K562 (cell line): Measurements from ENCODE around the gene EYA2. TPM values are rescaled to one million over a fixed set of nuclear protein-coding genes. Genes with fewer than 3 reads are reported as not detected.

Source experiments
- ATAC-seq: fragments of 200-7000 bp; cut with Tn5 transposase; 3 replicates; pipeline ENCODE4 v1.9.1; 2020; ENCODE audit warnings: moderate library complexity
- BruUV-seq: library from RNA; stranded (reverse); fragments of 400-500 nt; replicated peaks from 2 replicates; lab custom pipeline; 2021; lab: Mats Ljungman, UMichigan
- CTCF ChIA-PET: fragments of 300-600 bp; formaldehyde crosslinking; extraction: SDS; loops from one replicate; lab custom pipeline; 2021; ENCODE audit warnings: low intra/inter-chr PET ratio; lab: Yijun Ruan, JAX
- POLR2A ChIA-PET: fragments of 300-600, 350-650 bp; sonication (Branson Sonifier 250); formaldehyde crosslinking; extraction: SDS; loops from one replicate; lab custom pipeline; 2021; ENCODE audit warnings: antibody characterized with exemption, inconsistent platforms; lab: Yijun Ruan, JAX
- DNase-seq, 4 experiments: peaks; one replicate each; pipeline versions ENCODE4 v3.0.0 to v3.0.0-alpha.2; 2011 to 2018; ENCODE audit warnings: low spot score in 3 of 4, mixed read lengths in 3 of 4; ENCODE audit errors: extremely low read depth in 1 of 4
- FAIRE-seq: peaks from 2 replicates; lab custom pipeline; 2011; peaks lifted over from hg19 to GRCh38; lab: Jason Lieb, UNC
- H2AFZ ChIP-seq: 2 replicates; pipeline ENCODE4 v1.6.0; 2011; ENCODE audit warnings: low read depth, low read length, control low read depth, inconsistent platforms
- H3K27ac ChIP-seq: fragments of 200-600 bp; 3 replicates; pipeline ENCODE4 v1.8.0; 2011; ENCODE audit warnings: low read depth, mild to moderate bottlenecking, control low read depth, inconsistent platforms, low read length, moderate library complexity, mixed read lengths; ENCODE audit errors: extremely low read depth
- H3K27me3 ChIP-seq, 2 experiments: fragments of 300-600 bp in 1 of 2; 2 replicates in 1 of 2; 3 replicates in 1 of 2; pipeline versions ENCODE4 v1.6.0 to v1.8.0; 2011; ENCODE audit warnings: inconsistent platforms in 2 of 2, low read length in 2 of 2, mild to moderate bottlenecking in 1 of 2, mixed read lengths in 1 of 2, moderate library complexity in 1 of 2; ENCODE audit not compliant: control insufficient read depth in 2 of 2, insufficient read depth in 2 of 2
- H3K36me3 ChIP-seq: fragments of 300-600 bp; 3 replicates; pipeline ENCODE4 v1.8.0; 2011; ENCODE audit warnings: mild to moderate bottlenecking, low read length, inconsistent platforms; ENCODE audit not compliant: control insufficient read depth, insufficient read depth
- H3K4me1 ChIP-seq, 2 experiments: fragments of 200-600 bp in 1 of 2; replicated peaks in 1 of 2; 2 replicates in 1 of 2; 3 replicates in 1 of 2; pipeline versions ENCODE4 v1.5.1 to v1.8.0; 2011; ENCODE audit warnings: inconsistent platforms in 2 of 2, low read length in 2 of 2, mild to moderate bottlenecking in 1 of 2, mixed read lengths in 1 of 2, moderate library complexity in 1 of 2; ENCODE audit not compliant: control insufficient read depth in 2 of 2, insufficient read depth in 2 of 2
- H3K4me2 ChIP-seq: 2 replicates; pipeline ENCODE4 v1.6.1; 2011; ENCODE audit warnings: low read length, control low read depth, inconsistent platforms, mixed read lengths; ENCODE audit not compliant: insufficient read depth
- H3K4me3 ChIP-seq: fragments of 200-600 bp; sonication (generic), shearing (Covaris generic); 2 replicates; pipeline ENCODE4 v1.5.1; 2016; ENCODE audit warnings: control low read depth, inconsistent platforms
- H3K79me2 ChIP-seq: fragments of 200-600 bp; 3 replicates; pipeline ENCODE4 v1.8.0; 2011; ENCODE audit warnings: low read length, inconsistent platforms; ENCODE audit not compliant: control insufficient read depth, insufficient read depth
- H3K9ac ChIP-seq, 2 experiments: 2 replicates each; pipeline versions ENCODE4 v1.6.0 to v1.6.1; 2011; ENCODE audit warnings: low read depth in 2 of 2, low read length in 2 of 2, control low read depth in 1 of 2, inconsistent platforms in 1 of 2, mild to moderate bottlenecking in 1 of 2, mixed read lengths in 1 of 2; ENCODE audit not compliant: insufficient read depth in 1 of 2
- H3K9me1 ChIP-seq: one replicate; pipeline ENCODE4 v1.6.0; 2011; ENCODE audit warnings: inconsistent platforms, mild to moderate bottlenecking, low read length, moderate library complexity; ENCODE audit not compliant: control insufficient read depth, insufficient read depth
- H3K9me3 ChIP-seq: replicated peaks from 2 replicates; pipeline ENCODE4 v1.5.1; 2011; ENCODE audit warnings: low read depth, low read length, inconsistent platforms; ENCODE audit not compliant: control insufficient read depth, insufficient read depth
- H4K20me1 ChIP-seq: replicated peaks from 2 replicates; pipeline ENCODE4 v1.6.1; 2011; ENCODE audit warnings: low read length, inconsistent platforms, mixed read lengths; ENCODE audit not compliant: control insufficient read depth, insufficient read depth
- CCAR2 ChIP-seq: fragments of 200-400 bp; formaldehyde crosslinking; IDR thresholded peaks from 2 replicates; pipeline ENCODE4 v1.6.1; 2017; ENCODE audit warnings: mild to moderate bottlenecking, low read depth, low read length
- DNMT1 ChIP-seq: fragments of 450-650 bp; IDR thresholded peaks from 2 replicates; pipeline ENCODE4 v1.6.1; 2016; ENCODE audit warnings: antibody characterized with exemption, mild to moderate bottlenecking
- HNRNPK ChIP-seq: fragments of 200-400 bp; formaldehyde crosslinking; IDR thresholded peaks from one replicate; pipeline ENCODE4 v1.6.1; 2018; ENCODE audit warnings: mild to moderate bottlenecking, low read depth, low read length; ENCODE audit not compliant: poor library complexity, severe bottlenecking
- JUN ChIP-seq, 2 experiments: sonication (generic) in 1 of 2; formaldehyde crosslinking in 1 of 2; IDR thresholded peaks; 2 replicates each; pipeline versions ENCODE4 v1.6.1 to v1.8.0; 2012 to 2022; ENCODE audit warnings: borderline replicate concordance in 2 of 2, mild to moderate bottlenecking in 2 of 2, improper control_type of control experiment in 1 of 2, low read depth in 1 of 2, low read length in 1 of 2, missing genetic modification reagents in 1 of 2
- LEF1 ChIP-seq: fragments of 450-650 bp; IDR thresholded peaks from 2 replicates; pipeline ENCODE4 v1.6.1; 2016; ENCODE audit warnings: mild to moderate bottlenecking
- NFIC ChIP-seq: fragments of 450-650 bp; IDR thresholded peaks from 2 replicates; pipeline ENCODE4 v1.6.1; 2017; ENCODE audit warnings: mild to moderate bottlenecking, inconsistent platforms
- NFIX ChIP-seq: fragments of 250-450 bp; sonication (Bioruptor Pico); IDR thresholded peaks from 2 replicates; pipeline ENCODE4 v1.4.0; 2020; ENCODE audit warnings: low read depth, mild to moderate bottlenecking, moderate library complexity
- POLR2A ChIP-seq: fragments of 450-650 bp; conservative IDR thresholded peaks from 2 replicates; pipeline ENCODE4 v1.6.1; 2016
- POLR2AphosphoS5 ChIP-seq: IDR thresholded peaks from 2 replicates; pipeline ENCODE4 v1.6.1; 2011; ENCODE audit warnings: mild to moderate bottlenecking, low read depth, low read length, moderate library complexity; ENCODE audit not compliant: control insufficient read depth, insufficient read depth
- PRMT5 ChIP-seq: sonication (generic); formaldehyde crosslinking; IDR thresholded peaks from 2 replicates; pipeline ENCODE4 v1.5.0; 2020; ENCODE audit warnings: missing genetic modification reagents
- RBM17 ChIP-seq: fragments of 200-400 bp; formaldehyde crosslinking; IDR thresholded peaks from 2 replicates; pipeline ENCODE4 v1.6.1; 2017; ENCODE audit warnings: low read depth, mild to moderate bottlenecking, low read length, borderline replicate concordance
- RBM34 ChIP-seq: fragments of 200-400 bp; formaldehyde crosslinking; IDR thresholded peaks from 2 replicates; pipeline ENCODE4 v1.6.1; 2018; ENCODE audit warnings: low read length, borderline replicate concordance; ENCODE audit not compliant: insufficient read depth
- RFX1 ChIP-seq: fragments of 450-650 bp; IDR thresholded peaks from 2 replicates; pipeline ENCODE4 v1.6.1; 2016; ENCODE audit warnings: mild to moderate bottlenecking, moderate library complexity
- SMAD3 ChIP-seq: fragments of 450-650 bp; formaldehyde crosslinking; conservative IDR thresholded peaks from 2 replicates; pipeline ENCODE4 v1.4.0; 2020; ENCODE audit warnings: mild to moderate bottlenecking
- ZNF175 ChIP-seq: fragments of 200-800 bp; sonication (Bioruptor generic); IDR thresholded peaks from 2 replicates; pipeline ENCODE4 v1.6.1; 2016; ENCODE audit warnings: low read depth, mild to moderate bottlenecking, missing genetic modification characterization, missing compliant biosample characterization
- ZNF707 ChIP-seq: fragments of 250-450 bp; sonication (Bioruptor Pico); conservative IDR thresholded peaks from 2 replicates; pipeline ENCODE4 v1.8.0; 2022; ENCODE audit warnings: inconsistent platforms, mild to moderate bottlenecking, moderate library complexity
- WGBS: fragments of 100-300 bp; shearing (Covaris generic); methylation state at CpG from one replicate; pipeline ENCODE4 v1.1.6; 2016; ENCODE audit warnings: low coverage, mixed read lengths; ENCODE audit not compliant: insufficient coverage; ENCODE audit errors: missing lambda C conversion rate; 5-methylcytosine and 5-hydroxymethylcytosine counted together
- in situ Hi-C: fragments of 300-500 bp; cut with MboI; formaldehyde crosslinking; loops from 4 replicates; pipeline ENCODE4 v1.15.0; 2018; ENCODE audit warnings: inconsistent platforms, mixed read lengths
- intact Hi-C: fragments of 100-400 bp; cut with micrococcal nuclease; formaldehyde crosslinking; loops from 2 replicates; pipeline ENCODE4 v1.14.2; 2022
- polyA plus RNA-seq, 8 experiments: library from polyadenylated mRNA; depleted of rRNA in 4 of 8; stranded (reverse) in 5 of 8; unstranded in 3 of 8; fragments of >200 nt; fragmentation: Nextera tagmentation in 2 of 8; fragmentation: Illumina TruSeq in 1 of 8; extraction: Ambion mirVana in 2 of 8; extraction: Trizol in 1 of 8; gene quantifications; 2 replicates each; pipeline versions ENCODE4 v1.2.1 to v1.2.3, GENCODE V29; 2011 to 2014; ENCODE audit warnings: inconsistent platforms in 1 of 8, missing spikeins in 1 of 8
- total RNA-seq, 7 experiments: library from RNA; depleted of rRNA in 6 of 7; stranded (reverse); fragments of >200 nt in 6 of 7; fragmentation: Illumina TruSeq in 2 of 7; extraction: Trizol in 2 of 7; gene quantifications; 2 replicates each; pipeline versions ENCODE4 v1.2.1 to v1.2.3, GENCODE V29; 2011 to 2021; ENCODE audit warnings: low replicate concordance in 1 of 7
- TF ChIP-seq, protein P1 (sequence below): sonication (generic); formaldehyde crosslinking; IDR thresholded peaks from 2 replicates; pipeline ENCODE4 v1.8.0; 2022; ENCODE audit warnings: mild to moderate bottlenecking, missing genetic modification reagents
- TF ChIP-seq, protein P2 (sequence below), 3 experiments: fragments of 200-800 bp in 1 of 3; fragments of 250-450 bp in 1 of 3; fragments of 450-650 bp in 1 of 3; sonication (Bioruptor Pico) in 1 of 3; sonication (Bioruptor generic) in 1 of 3; formaldehyde crosslinking in 1 of 3; IDR thresholded peaks; 2 replicates each; pipeline versions ENCODE4 v1.6.1 to v1.8.0; 2016 to 2022; ENCODE audit warnings: mild to moderate bottlenecking in 2 of 3, missing genetic modification characterization in 2 of 3, missing compliant biosample characterization in 1 of 3, moderate library complexity in 1 of 3

Gene EYA2
- total and polyA plus RNA-seq, 9 of the 15 experiments (the other 6 are each of a cell fraction or from before 2014, with no cell fraction given): 0.03 TPM; not detected in 8

- Histone ChIP-seq H3K4me1 (no peaks in the 10 kb centered on the region), H3K79me2 (peaks cover 74% of the 10 kb centered on the region), H4K20me1 (peaks cover 10% of the 10 kb centered on the region; the same call in 1 of the 2 replicates), H3K27ac (no peak overlapping the region), H2AFZ (no peak overlapping the region), H3K9me1 (no peaks in the 10 kb centered on the region), H3K9me3 (no peaks in the 10 kb centered on the region), H3K9ac (no peak overlapping the region), H3K27me3 (no peaks in the 10 kb centered on the region), H3K36me3 (peaks cover 94% of the 10 kb centered on the region), H3K4me3 (no peak overlapping the region), H3K4me2 (no peak overlapping the region)
- CTCF ChIA-PET: interaction anchor here (0.7 kb wide), 1 partner anchor 27 kb away, joined by 3 read pairs; no protein-coding TSS in a partner anchor
- POLR2A ChIA-PET: interaction anchor here (0.6 to 1.6 kb wide), 4 partner anchors 9 to 678 kb away, joined by 3 to 5 read pairs (median 4); no protein-coding TSS in a partner anchor
- no peak for ATAC-seq
- no peak for FAIRE-seq
- intact Hi-C loops (no loop called here), in situ Hi-C loops (no loop called here)
- no TSS peak for BruUV-seq
- WGBS: 88% methylated on average over 14 of the region's 14 CpGs
- no peak for DNase-seq
- TF ChIP-seq ZNF175 (CRISPR knock-in tag) (no peak), DNMT1 (no peak), NFIX (CRISPR knock-in tag) (peak; percentile 89), JUN (IDR thresholded peaks at IDR 0.05; ENCODE audit: borderline replicate concordance, low read depth, low read length) (no peak), JUN (CRISPR knock-in tag; IDR thresholded peaks at IDR 0.05; ENCODE audit: borderline replicate concordance) (no peak), RBM34 (no peak), RBM17 (no peak), POLR2AphosphoS5 (peak; percentile 4; the same call in 1 of the 2 replicates), ZNF707 (no peak), RFX1 (no peak), POLR2A (0 out of 2 replicates have a peak, but pooled peaks have one; percentile 16), SMAD3 (CRISPR knock-in tag) (no peak), PRMT5 (CRISPR knock-in tag) (no peak), CCAR2 (no peak), LEF1 (no peak), NFIC (peak; percentile 96), HNRNPK (no peak)
- TF ChIP-seq, protein P1, sequence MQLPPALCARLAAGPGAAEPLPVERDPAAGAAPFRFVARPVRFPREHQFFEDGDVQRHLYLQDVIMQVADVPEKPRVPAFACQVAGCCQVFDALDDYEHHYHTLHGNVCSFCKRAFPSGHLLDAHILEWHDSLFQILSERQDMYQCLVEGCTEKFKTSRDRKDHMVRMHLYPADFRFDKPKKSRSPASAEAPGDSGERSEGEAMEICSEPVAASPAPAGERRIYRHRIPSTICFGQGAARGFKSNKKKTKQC (CRISPR knock-in tag): no peak
- TF ChIP-seq, protein P2, sequence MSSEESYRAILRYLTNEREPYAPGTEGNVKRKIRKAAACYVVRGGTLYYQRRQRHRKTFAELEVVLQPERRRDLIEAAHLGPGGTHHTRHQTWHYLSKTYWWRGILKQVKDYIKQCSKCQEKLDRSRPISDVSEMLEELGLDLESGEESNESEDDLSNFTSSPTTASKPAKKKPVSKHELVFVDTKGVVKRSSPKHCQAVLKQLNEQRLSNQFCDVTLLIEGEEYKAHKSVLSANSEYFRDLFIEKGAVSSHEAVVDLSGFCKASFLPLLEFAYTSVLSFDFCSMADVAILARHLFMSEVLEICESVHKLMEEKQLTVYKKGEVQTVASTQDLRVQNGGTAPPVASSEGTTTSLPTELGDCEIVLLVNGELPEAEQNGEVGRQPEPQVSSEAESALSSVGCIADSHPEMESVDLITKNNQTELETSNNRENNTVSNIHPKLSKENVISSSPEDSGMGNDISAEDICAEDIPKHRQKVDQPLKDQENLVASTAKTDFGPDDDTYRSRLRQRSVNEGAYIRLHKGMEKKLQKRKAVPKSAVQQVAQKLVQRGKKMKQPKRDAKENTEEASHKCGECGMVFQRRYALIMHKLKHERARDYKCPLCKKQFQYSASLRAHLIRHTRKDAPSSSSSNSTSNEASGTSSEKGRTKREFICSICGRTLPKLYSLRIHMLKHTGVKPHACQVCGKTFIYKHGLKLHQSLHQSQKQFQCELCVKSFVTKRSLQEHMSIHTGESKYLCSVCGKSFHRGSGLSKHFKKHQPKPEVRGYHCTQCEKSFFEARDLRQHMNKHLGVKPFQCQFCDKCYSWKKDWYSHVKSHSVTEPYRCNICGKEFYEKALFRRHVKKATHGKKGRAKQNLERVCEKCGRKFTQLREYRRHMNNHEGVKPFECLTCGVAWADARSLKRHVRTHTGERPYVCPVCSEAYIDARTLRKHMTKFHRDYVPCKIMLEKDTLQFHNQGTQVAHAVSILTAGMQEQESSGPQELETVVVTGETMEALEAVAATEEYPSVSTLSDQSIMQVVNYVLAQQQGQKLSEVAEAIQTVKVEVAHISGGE (CRISPR knock-in tag; IDR thresholded peaks at IDR 0.05): peak in 1 of 3 experiments; percentile 88; a peak in 2 of 6 replicates
Observed at GRCh38 chr20:47235853-47236638, 341.4 kb downstream of the EYA2 start.
